SK-N-DZ (cell line): ENCODE measurements around the gene CELA1.
A peak's percentile ranks its signal among the peaks of the same experiment; 100 is the strongest.

ENCODE experiments used
- DNase-seq: peaks from one replicate; pipeline ENCODE4 v3.0.0-alpha.2; 2015; ENCODE audit warnings: low spot score

The CELA1 gene

GRCh38 chr12:51374856-51375255 lies 28.4 kb upstream of the CELA1 start:
- DNase-seq = no peak

- DNase-seq = no peak
These were observed 27.9 kb upstream of the CELA1 start for GRCh38 chr12:51374361-51374760.

GRCh38 chr12:51373187-51373586 lies 26.7 kb upstream of the CELA1 start:
- DNase-seq = no peak

- DNase-seq = no peak
These were observed 25.5 kb upstream of the CELA1 start for GRCh38 chr12:51372021-51372420.

- DNase-seq = peak; percentile 86
These were observed 24.9 kb upstream of the CELA1 start for GRCh38 chr12:51371295-51371953.

GRCh38 chr12:51370667-51371066 lies 24.2 kb upstream of the CELA1 start:
- no peak for DNase-seq

- no peak for DNase-seq
These were observed 23.1 kb upstream of the CELA1 start for GRCh38 chr12:51369581-51369980.

- DNase-seq = peak; percentile 60
These were observed 22.4 kb upstream of the CELA1 start for GRCh38 chr12:51368640-51369517.

GRCh38 chr12:51365276-51365675 lies 18.8 kb upstream of the CELA1 start:
- DNase-seq = no peak

GRCh38 chr12:51364001-51364400 lies 17.5 kb upstream of the CELA1 start:
- DNase-seq = no peak

- DNase-seq = no peak
These were observed 16.4 kb upstream of the CELA1 start for GRCh38 chr12:51362747-51363342.

- DNase-seq = no peak
These were observed 15.8 kb upstream of the CELA1 start for GRCh38 chr12:51362307-51362706.

- no peak for DNase-seq
These were observed 14.9 kb upstream of the CELA1 start for GRCh38 chr12:51361161-51362016.

GRCh38 chr12:51360315-51360714 lies 13.8 kb upstream of the CELA1 start:
- DNase-seq = no peak

- DNase-seq = no peak
These were observed 13.4 kb upstream of the CELA1 start for GRCh38 chr12:51359851-51360250.

- no peak for DNase-seq
These were observed 12.0 kb upstream of the CELA1 start for GRCh38 chr12:51358496-51358895.

GRCh38 chr12:51357374-51358047 lies 11.0 kb upstream of the CELA1 start:
- no peak for DNase-seq

GRCh38 chr12:51351913-51352532 lies 5.5 kb upstream of the CELA1 start:
- DNase-seq = peak; percentile 42

- no peak for DNase-seq
These were observed 2.5 kb upstream of the CELA1 start for GRCh38 chr12:51349026-51349425.

- DNase-seq = no peak
These were observed 1.6 kb upstream of the CELA1 start for GRCh38 chr12:51348116-51348515.

- no peak for DNase-seq
These were observed 798 bp downstream of the CELA1 start for GRCh38 chr12:51345681-51346080.
